Hematopoietic multipotent progenitor cell treated with erythropoietin and hydrocortisone succinate and interleukin-3 and kit ligand, for 15 days (in vitro differentiated cells): ENCODE results near the gene PLA2G3.
"Not testable (repeated sequence)": the region's sequence is repeated elsewhere in the genome, so short reads cannot be mapped to it uniquely, and the experiment has no call there.

ENCODE experiments used
- DNase-seq: peaks from one replicate; pipeline ENCODE4 v3.0.0-alpha.2; 2015; ENCODE audit warnings: low spot score

Gene PLA2G3

DNA sequence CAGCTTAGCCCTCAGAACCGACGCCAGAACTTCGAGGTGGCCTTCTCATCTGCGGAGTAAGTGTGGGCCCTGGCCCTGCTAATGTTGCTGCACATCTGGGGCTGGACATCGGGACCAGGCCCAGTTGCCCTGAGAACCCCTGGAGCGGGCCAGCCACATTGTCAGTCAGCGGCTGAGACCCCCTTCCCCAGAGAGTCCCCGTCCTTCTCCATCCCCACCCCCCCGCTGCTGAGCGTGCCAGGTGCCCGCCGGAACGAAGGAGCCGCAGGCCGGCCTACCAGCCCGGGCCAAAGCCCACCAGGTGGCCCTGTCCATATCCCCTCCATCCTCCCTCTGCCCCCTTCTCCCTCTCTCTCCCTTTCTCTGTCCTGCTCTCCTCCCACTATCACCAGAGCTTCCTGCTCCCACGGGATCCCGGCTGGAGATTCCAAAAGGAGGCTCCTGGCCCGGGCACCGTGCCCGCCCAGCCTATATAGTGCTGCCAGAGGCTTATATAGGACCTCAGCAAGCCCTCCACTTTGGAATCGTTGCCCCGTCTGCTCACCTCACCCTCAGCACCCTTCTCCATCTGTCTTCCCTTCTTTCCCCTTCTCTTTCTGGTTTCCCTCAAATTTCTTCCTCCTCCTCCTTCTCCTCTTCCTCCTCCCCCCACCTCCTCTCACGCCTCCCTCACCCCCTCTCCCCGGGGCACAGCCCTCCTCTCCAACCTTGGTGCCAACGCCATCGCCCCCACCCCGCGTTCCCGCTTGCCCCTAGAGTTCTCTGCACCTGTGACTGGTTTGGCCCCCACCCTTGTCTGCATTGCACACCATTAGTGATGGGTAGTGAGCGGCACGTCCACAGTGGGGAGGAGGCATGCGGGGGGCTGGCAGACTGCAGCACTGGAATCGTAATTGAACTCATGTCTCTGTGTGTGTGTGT, 40.2 kb downstream of the PLA2G3 start:
- DNase-seq: no peak

DNA sequence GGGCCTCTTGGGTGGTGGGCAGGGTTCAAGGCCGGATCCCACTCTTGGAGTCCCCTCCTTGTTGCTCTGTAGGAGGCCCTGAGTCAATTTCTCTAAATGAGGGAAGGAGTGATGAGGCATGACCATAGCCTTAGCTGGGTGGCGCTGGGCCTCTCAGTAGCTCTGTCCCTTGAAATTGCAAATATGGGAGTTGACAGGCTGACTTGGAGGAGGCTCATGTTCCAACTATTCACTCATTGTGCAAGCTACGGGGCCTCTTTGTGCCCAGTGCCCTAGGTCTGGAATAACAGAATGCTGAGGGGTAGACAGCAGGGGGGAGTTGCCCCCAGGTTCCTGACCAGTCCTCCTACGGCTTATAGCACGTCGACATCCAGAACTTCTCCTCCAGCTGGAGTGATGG, 40.9 kb downstream of the PLA2G3 start:
- no peak for DNase-seq

DNA sequence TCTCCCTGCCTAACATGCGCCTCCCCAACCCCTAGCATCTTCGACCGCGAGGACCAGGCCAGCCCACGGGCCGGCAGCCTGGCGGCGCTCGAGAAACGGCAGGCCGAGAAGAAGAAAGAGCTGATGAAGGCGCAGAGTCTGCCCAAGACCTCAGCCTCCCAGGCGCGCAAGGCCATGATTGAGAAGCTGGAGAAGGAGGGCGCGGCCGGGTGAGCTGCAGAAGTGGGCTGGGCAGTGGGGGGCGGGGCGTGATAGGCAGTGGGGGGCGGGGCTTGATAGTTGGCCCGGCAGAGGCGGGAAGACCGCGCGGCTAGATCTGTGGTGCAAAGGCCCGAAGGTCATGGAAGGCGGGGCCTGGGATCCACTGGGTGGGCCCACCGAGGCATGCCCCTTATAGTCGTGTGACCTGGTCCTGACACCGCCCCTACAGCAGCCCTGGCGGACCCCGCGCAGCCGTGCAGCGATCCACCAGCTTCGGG, 41.6 kb downstream of the PLA2G3 start:
- DNase-seq: no peak

DNA sequence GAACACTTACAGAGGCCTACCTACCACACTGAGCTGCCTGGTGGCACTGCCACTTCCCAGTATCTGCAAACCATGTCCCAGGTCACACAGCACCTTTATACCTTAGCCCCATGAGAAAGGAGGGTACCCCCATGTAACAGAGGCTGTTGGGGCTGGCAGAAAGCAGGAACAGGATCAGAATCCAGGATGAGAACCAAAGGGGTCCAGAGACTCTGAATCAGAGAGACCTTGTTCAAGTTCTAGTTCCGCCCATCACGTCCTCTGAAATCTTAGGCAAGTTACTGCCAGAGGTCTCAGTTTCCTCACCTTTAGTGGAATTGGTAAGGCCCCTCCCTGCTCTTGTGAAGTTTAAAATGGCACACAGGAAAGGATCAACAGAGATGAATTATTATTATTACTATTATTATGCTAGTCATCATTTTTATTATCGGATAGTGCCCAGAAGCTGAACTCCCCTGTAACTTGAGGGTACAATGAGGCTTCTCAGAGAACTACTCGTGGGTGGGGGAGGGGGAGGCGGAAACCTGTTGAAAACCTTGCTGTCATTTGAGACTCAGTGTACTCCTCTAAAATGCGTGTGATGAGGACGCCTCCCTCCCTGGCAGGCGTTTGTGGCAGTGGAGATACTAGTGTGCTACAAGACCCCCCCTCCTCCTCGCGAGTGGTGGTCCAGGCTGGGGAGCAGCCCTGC, 42.2 kb downstream of the PLA2G3 start:
- no peak for DNase-seq

- DNase-seq: not testable (repeated sequence)
Measured at GRCh38 chr22:31097539-31097938, 42.8 kb downstream of the PLA2G3 start.

DNA sequence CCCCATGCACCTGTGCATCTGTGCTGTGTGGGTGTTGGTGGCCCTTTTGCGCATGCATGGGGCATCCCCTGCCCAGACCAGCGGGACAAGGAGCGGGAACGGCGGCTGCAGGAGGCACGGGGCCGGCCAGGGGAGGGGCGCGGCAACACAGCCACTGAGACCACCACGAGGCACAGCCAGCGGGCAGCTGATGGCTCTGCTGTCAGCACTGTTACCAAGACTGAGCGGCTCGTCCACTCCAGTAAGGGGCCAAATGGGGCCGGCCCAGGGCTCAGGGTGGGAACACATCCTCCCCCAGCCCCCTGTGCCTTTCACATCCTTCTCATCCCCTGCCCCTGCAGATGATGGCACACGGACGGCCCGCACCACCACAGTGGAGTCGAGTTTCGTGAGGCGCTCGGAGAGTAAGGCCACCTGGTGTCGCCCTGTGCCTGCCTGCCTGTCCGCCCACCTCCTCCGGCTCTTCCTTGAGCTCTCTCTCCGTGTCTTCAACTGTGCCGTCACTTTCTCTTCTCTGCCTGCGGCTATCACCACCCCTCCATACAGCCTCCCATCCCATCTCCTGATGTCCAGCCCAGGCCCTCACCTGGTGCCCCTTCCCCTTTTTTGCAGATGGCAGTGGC, 43.5 kb downstream of the PLA2G3 start:
- no peak for DNase-seq

DNA sequence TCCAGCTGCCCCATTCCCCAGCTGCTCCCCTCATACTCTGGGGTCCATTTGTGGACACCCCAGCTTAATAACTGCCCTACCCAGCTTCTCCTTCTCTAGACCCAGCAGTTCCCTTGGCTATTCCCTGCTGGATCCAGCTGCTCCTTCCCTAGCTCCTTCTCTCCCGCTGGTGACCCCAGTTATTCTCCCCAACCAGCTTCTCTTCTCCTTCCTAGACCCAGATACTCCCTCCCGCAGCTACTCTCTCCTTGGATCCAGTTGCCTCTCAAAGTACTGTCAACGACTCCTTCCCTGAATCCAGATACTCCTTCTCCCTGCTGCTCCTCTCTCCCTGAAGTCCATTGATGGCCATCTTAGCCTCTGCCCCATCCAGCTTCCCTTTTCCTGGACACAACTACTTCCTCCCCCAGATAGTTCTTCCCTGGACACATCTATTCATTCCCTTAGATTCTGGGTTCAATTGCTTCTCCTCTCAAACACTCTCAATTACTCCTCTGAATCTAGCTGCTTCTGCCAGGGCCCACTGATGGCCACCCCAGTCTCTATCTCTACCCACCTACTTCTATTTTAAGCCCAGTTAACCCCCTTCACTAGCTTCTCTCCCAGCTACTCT, 44.6 kb downstream of the PLA2G3 start:
- no peak for DNase-seq

- no peak for DNase-seq
Measured at GRCh38 chr22:31094741-31095140, 45.6 kb downstream of the PLA2G3 start.

GRCh38 chr22:31094021-31094551, 46.2 kb downstream of the PLA2G3 start:
- DNase-seq: no peak

DNA sequence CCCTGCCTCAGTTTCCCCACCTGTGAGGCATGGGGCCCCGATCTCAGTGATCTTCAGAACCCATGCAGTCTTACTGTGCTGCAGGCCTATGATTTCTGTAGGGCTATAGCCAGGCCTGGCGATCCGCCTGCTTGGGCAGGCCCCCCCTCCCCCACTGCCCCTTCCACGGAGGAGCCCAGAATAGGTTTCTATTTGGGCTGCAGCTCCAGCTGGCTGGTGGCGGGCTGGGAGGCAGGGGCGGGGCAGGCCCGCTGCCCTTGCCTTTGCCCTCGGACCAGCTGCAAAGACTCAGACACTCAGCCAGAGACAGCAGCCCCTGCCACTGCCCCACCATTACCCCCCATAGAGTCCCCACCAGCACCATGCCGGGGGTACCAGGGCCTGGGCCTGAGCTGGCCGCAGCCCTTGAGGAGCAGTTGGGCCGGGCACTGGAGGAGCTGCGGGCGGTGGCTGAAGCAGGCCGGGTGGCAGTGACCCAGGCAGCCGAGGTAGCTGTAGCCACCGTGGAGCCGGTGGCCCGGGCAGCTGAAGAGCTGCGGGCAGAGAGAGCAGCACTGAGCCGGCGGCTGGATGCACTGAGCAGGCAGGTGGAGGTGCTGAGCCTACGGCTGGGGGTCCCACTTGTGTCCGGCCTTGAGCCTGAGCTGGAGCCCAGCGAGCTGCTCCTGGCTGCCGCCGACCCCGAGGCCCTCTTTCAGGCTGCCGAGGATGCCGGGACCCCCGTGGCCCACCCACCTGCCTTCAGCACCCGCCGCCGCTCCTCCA, 47.0 kb downstream of the PLA2G3 start:
- DNase-seq: no peak

GRCh38 chr22:31092161-31092560, 48.1 kb downstream of the PLA2G3 start:
- DNase-seq: no peak

DNA sequence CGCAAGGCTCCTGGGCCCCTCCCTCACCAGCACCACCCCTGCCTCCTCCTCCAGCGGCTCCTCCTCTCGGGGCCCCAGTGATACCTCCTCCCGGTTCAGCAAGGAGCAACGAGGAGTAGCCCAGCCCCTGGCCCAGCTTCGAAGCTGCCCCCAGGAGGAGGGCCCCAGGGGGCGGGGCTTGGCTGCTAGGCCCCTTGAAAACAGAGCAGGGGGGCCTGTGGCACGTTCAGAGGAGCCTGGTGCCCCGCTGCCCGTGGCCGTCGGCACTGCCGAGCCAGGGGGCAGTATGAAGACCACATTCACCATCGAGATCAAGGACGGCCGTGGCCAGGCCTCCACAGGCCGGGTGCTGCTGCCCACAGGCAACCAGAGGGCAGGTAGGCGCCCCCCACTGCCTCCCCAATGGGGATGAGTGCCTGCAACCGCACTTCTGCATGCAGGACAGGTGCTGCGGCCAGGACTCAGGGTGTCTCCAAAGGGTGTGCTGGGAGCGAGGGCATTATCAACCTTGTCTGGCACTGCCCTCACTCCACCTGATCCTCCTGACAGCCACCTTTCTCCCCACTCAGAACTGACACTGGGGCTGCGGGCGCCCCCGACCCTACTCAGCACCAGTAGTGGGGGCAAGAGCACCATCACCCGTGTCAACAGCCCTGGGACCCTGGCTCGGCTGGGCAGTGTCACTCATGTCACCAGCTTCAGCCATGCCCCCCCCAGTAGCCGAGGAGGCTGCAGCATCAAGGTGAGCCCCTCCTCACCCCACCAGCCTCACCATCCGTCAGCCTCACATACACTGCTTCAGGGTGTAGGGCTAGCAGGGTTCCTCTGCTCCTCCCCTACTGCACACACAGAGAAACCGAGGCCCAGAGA, 49.0 kb downstream of the PLA2G3 start:
- no peak for DNase-seq

DNA sequence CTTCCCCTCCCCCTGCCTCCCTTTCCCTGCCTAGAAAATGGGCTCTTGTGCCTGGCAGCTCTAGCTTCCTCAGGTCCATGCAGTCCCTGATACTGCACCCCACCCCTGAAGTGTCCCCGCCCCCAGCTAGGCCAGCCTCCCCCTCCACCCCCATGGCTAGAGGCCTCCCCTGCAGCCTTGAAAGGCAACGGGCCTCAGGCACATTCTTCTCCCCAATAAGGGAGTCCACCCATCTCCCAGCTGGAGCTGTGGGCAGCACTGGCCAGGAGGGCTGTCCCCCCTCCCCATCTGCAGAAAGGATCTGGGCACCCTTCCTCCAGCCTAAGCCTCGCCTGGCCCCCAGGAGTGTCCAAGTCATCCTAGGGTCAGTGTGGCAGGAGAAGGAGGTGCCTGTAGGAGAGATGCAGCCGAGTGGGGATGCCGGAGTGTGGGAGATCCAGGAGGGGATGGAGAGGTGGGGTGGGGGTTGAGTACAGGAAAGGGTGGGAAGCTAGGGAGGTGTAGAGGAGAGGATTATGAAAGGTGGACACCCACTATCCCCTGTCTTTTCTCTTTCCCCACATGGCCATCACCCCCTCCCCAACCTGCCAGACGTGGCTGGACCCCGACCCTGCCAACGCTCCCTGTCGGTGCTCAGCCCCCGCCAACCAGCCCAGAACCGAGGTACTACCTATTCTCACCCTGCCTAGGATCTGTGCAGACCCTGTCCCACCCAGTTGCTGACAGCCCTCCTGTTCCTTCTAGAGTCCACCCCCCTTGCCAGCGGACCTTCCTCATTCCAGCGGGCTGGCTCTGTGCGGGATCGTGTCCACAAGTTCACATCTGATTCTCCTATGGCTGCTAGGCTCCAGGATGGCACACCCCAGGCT, 49.9 kb downstream of the PLA2G3 start:
- DNase-seq: no peak

DNA sequence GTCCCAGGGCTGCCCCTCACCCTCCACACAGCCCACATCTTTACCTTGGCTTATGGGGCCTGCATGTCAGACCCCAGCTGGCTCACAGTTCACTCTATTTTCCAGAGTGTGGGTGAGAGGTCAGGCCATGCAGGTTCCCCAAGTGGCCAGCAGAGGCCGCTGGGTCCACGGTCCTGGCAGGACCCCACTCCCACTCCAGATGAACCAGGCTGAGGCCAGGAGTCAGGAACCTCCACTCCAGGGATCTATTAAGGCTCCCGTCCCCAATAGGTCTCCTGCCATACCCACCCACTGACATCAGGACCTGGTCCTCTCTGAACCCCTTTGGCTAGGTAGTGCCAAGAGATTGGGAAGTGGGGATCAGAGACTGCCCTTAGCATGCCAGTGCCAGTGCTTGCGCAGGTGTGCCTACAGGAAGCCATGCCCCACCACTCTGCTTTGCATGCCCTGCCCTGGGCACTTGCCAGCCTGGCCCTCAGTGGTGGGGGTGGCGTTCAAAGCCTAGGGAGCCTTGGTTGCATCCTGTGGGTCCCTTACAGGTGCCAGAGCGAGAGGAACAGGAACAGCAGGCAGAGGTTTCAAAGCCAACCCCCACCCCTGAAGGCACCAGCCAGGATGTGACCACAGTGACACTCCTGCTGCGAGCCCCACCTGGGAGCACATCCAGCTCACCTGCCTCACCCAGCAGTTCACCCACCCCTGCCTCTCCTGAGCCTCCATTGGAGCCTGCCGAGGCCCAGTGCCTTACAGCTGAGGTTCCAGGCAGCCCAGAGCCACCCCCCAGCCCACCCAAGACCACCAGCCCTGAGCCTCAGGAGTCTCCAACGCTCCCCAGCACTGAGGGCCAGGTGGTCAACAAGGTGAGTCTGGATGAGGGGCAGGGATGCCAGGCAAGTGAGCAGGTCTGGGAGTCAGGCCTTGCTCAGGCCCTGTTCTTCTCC, 50.9 kb downstream of the PLA2G3 start:
- peak; percentile 41 for DNase-seq

- DNase-seq: no peak
Measured at GRCh38 chr22:31088233-31088986, 51.9 kb downstream of the PLA2G3 start.

DNA sequence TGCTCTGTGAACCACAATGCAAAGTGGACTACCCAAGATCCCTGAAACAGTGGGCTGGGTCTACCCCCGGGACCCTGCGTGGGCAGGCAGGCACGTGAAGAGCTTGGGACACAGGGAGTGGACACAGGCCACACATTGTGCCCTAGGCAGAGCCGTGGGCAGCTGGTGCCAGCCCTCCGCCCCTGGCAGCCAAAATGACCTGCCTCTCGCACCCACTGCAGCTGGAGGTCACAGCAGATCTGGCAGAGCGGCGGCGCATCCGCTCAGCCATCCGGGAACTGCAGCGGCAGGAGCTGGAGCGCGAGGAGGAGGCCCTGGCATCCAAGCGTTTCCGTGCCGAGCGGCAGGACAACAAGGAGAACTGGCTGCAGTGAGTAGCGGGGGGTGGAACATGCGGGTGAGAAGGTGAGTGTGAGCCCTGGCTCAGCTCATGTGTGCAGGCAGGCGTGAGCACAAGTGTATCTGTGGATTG, 52.5 kb downstream of the PLA2G3 start:
- no peak for DNase-seq

GRCh38 chr22:31086703-31087330, 53.5 kb downstream of the PLA2G3 start:
- no peak for DNase-seq
